HCT116 (cell line): ENCODE data around the gene TAGLN. TPM values are rescaled to one million over a fixed set of nuclear protein-coding genes. Genes with fewer than 3 reads are reported as not detected.

Experiments
- ATAC-seq: fragments of 200-7000 bp; cut with Tn5 transposase; 2 replicates; pipeline ENCODE4 v1.9.1; 2020; ENCODE audit warnings: mild to moderate bottlenecking, moderate library complexity
- BruUV-seq: library from RNA; stranded (reverse); fragments of 400-500 nt; replicated peaks from 2 replicates; lab custom pipeline; 2021; lab: Mats Ljungman, UMichigan
- CTCF ChIA-PET: fragments of 300-600 bp; sonication (Branson Sonifier 250); formaldehyde crosslinking; loops from one replicate; lab custom pipeline; 2021; ENCODE audit warnings: antibody characterized with exemption; lab: Charles Lee
- POLR2A ChIA-PET: fragments of 300-600, 350-600 bp; sonication (Branson Sonifier 250); formaldehyde crosslinking; loops from one replicate; lab custom pipeline; 2021; ENCODE audit warnings: antibody characterized with exemption; lab: Charles Lee
- RAD21 ChIA-PET, 2 experiments: fragments of 300-600 bp; sonication (Branson Sonifier 250); formaldehyde crosslinking; loops; one replicate each; lab custom pipeline; 2023; ENCODE audit warnings: low total read pairs in 2 of 2; ENCODE audit not compliant: uncharacterized antibody in 2 of 2, unreplicated experiment in 2 of 2, low non-redundant PET in 1 of 2; lab: Charles Lee
- DNase-seq: peaks from one replicate; pipeline ENCODE4 v3.0.0-alpha.2; 2010; ENCODE audit warnings: low read depth, low spot score
- H2AFZ ChIP-seq: fragments of 200-600 bp; shearing (Covaris generic), sonication (generic); 2 replicates; pipeline ENCODE4 v1.6.1; 2017; ENCODE audit warnings: low read depth, mixed run types, mixed read lengths, antibody characterized with exemption, low read length; ENCODE audit not compliant: poor library complexity, severe bottlenecking
- H3K27ac ChIP-seq: 2 replicates; pipeline ENCODE4 v1.5.1; 2012; ENCODE audit warnings: low read depth, low read length
- H3K27me3 ChIP-seq: fragments of 200-600 bp; sonication (generic); 2 replicates; pipeline ENCODE4 v1.6.1; 2016; ENCODE audit warnings: mixed run types, low read length, mixed read lengths; ENCODE audit not compliant: insufficient read depth
- H3K36me3 ChIP-seq, 2 experiments: fragments of 200-500 bp in 1 of 2; fragments of 200-600 bp in 1 of 2; sonication (Bioruptor generic) in 1 of 2; sonication (generic) in 1 of 2; 2 replicates each; pipeline versions ENCODE4 v1.5.1 to v1.6.1; 2014 to 2016; ENCODE audit warnings: low read length in 2 of 2, inconsistent platforms in 1 of 2, mixed read lengths in 1 of 2, mixed run types in 1 of 2; ENCODE audit not compliant: insufficient read depth in 2 of 2, control insufficient read depth in 1 of 2
- H3K4me1 ChIP-seq, 2 experiments: fragments of 200-600 bp in 1 of 2; sonication (generic) in 1 of 2; 2 replicates each; pipeline versions ENCODE4 v1.5.1 to v1.6.1; 2012 to 2017; ENCODE audit warnings: low read length in 2 of 2, inconsistent platforms in 1 of 2, mild to moderate bottlenecking in 1 of 2, mixed read lengths in 1 of 2, mixed run types in 1 of 2, moderate library complexity in 1 of 2; ENCODE audit not compliant: insufficient read depth in 2 of 2, control insufficient read depth in 1 of 2
- H3K4me2 ChIP-seq: fragments of 200-600 bp; sonication (generic); 2 replicates; pipeline ENCODE4 v1.6.1; 2017; ENCODE audit warnings: mixed run types, low read length, mixed read lengths
- H3K4me3 ChIP-seq, 2 experiments: fragments of 200-600 bp in 1 of 2; sonication (generic) in 1 of 2; replicated peaks in 1 of 2; 2 replicates each; pipeline ENCODE4 v1.5.1; 2011 to 2016; ENCODE audit warnings: low read length in 2 of 2, control low read depth in 1 of 2, low read depth in 1 of 2, mild to moderate bottlenecking in 1 of 2, mixed read lengths in 1 of 2, mixed run types in 1 of 2
- H3K79me2 ChIP-seq: fragments of 200-600 bp; sonication (generic); 2 replicates; pipeline ENCODE4 v1.6.1; 2017; ENCODE audit warnings: mild to moderate bottlenecking, mixed run types, low read length, moderate library complexity, mixed read lengths; ENCODE audit not compliant: insufficient read depth
- H3K9ac ChIP-seq: fragments of 200-600 bp; sonication (generic); 2 replicates; pipeline ENCODE4 v1.6.1; 2016; ENCODE audit warnings: low read length, mixed read lengths
- H3K9me2 ChIP-seq: fragments of 200-600 bp; sonication (generic), shearing (Covaris generic); 2 replicates; pipeline ENCODE4 v1.6.1; 2017; ENCODE audit warnings: mixed run types, mild to moderate bottlenecking, moderate library complexity; ENCODE audit not compliant: insufficient read depth
- H3K9me3 ChIP-seq, 2 experiments: fragments of 200-500 bp in 1 of 2; fragments of 200-600 bp in 1 of 2; sonication (Bioruptor generic) in 1 of 2; sonication (generic) in 1 of 2; 2 replicates each; pipeline ENCODE4 v1.6.1; 2014 to 2017; ENCODE audit warnings: low read length in 2 of 2, mixed read lengths in 2 of 2, inconsistent platforms in 1 of 2, low read depth in 1 of 2, mild to moderate bottlenecking in 1 of 2, mixed run types in 1 of 2, moderate library complexity in 1 of 2; ENCODE audit not compliant: control insufficient read depth in 1 of 2, insufficient read depth in 1 of 2
- H4K20me1 ChIP-seq: fragments of 200-600 bp; sonication (generic), shearing (Covaris generic); 2 replicates; pipeline ENCODE4 v1.6.1; 2017; ENCODE audit warnings: mixed run types, mild to moderate bottlenecking, moderate library complexity; ENCODE audit not compliant: insufficient read depth
- ATF3 ChIP-seq: IDR thresholded peaks from 2 replicates; pipeline ENCODE4 v1.6.1; 2012
- CBX3 ChIP-seq: IDR thresholded peaks from 2 replicates; pipeline ENCODE4 v1.6.1; 2012; ENCODE audit warnings: low read depth
- CEBPB ChIP-seq: IDR thresholded peaks from 2 replicates; pipeline ENCODE4 v1.6.1; 2012; ENCODE audit warnings: low read depth
- EGR1 ChIP-seq: IDR thresholded peaks from 2 replicates; pipeline ENCODE4 v1.6.1; 2012; ENCODE audit warnings: low read depth
- ELF1 ChIP-seq: IDR thresholded peaks from 2 replicates; pipeline ENCODE4 v1.6.1; 2012; ENCODE audit warnings: low read depth, borderline replicate concordance
- EZH2phosphoT487 ChIP-seq: fragments of 200-600 bp; IDR thresholded peaks from 2 replicates; pipeline ENCODE4 v1.6.1; 2018; ENCODE audit warnings: antibody characterized with exemption, borderline replicate concordance
- JUND ChIP-seq: IDR thresholded peaks from 2 replicates; pipeline ENCODE4 v1.6.1; 2012
- POLR2A ChIP-seq: IDR thresholded peaks from 2 replicates; pipeline ENCODE4 v1.7.0; 2011; ENCODE audit warnings: borderline replicate concordance; ENCODE audit not compliant: insufficient read depth, insufficient read length; ENCODE audit errors: extremely low read depth
- RAD21 ChIP-seq: IDR thresholded peaks from 2 replicates; pipeline ENCODE4 v1.6.1; 2012; ENCODE audit warnings: low read depth, mild to moderate bottlenecking
- REST ChIP-seq: IDR thresholded peaks from 2 replicates; pipeline ENCODE4 v1.6.1; 2012; ENCODE audit warnings: low read depth
- SIN3A ChIP-seq: IDR thresholded peaks from 2 replicates; pipeline ENCODE4 v1.6.1; 2012; ENCODE audit warnings: low read depth
- SRF ChIP-seq: IDR thresholded peaks from 2 replicates; pipeline ENCODE4 v1.6.1; 2012; ENCODE audit warnings: low read depth
- TCF7L2 ChIP-seq: IDR thresholded peaks from 2 replicates; pipeline ENCODE4 v1.7.0; 2011; ENCODE audit warnings: borderline replicate concordance, inconsistent platforms; ENCODE audit not compliant: insufficient read depth, insufficient read length; ENCODE audit errors: extremely low read depth
- ZFX ChIP-seq: fragments of 450-650 bp; IDR thresholded peaks from 2 replicates; pipeline ENCODE4 v1.6.1; 2017
- intact Hi-C: fragments of 100-400 bp; cut with micrococcal nuclease; formaldehyde crosslinking; loops from 2 replicates; pipeline ENCODE4 v1.10.0; 2022
- total RNA-seq: library from RNA; stranded (reverse); gene quantifications from one replicate; pipeline ENCODE4 v1.2.1, GENCODE V29; 2021; ENCODE audit not compliant: unreplicated experiment
- TF ChIP-seq, protein P1 (sequence below): IDR thresholded peaks from 2 replicates; pipeline ENCODE4 v1.6.1; 2011; ENCODE audit warnings: mild to moderate bottlenecking, low read length, moderate library complexity; ENCODE audit not compliant: insufficient replicate concordance; ENCODE audit errors: extremely low read depth

TAGLN gene
- total RNA-seq, 1 experiment from 2014 or later, result 10.0 TPM

GRCh38 chr11:117159892-117160291, 39.3 kb upstream of the TAGLN start:
- H3K4me3 ChIP-seq, result no peak overlapping the region
- no TSS peak for BruUV-seq
- ATAC-seq (no peak), DNase-seq (no peak)
- H3K36me3 ChIP-seq, result peaks cover 42 to 52% of the 10 kb centered on the region in 2 experiments
- H3K27ac ChIP-seq, result no peak overlapping the region
- H3K9me2 ChIP-seq, result no peaks in the 10 kb centered on the region
- H3K9ac ChIP-seq, result no peak overlapping the region
- intact Hi-C loops, result no loop called here
- peaks cover 82% of the 10 kb centered on the region for H3K79me2 ChIP-seq
- ChIA-PET POLR2A (no interaction called here), CTCF (no interaction called here), RAD21 (no interaction called here)
- no peaks in the 10 kb centered on the region for H4K20me1 ChIP-seq
- no peaks in the 10 kb centered on the region for H3K4me1 ChIP-seq
- no peaks in the 10 kb centered on the region for H3K9me3 ChIP-seq
- H3K4me2 ChIP-seq, result no peak overlapping the region
- TF ChIP-seq POLR2A (no peak), ELF1 (no peak), SIN3A (no peak), CBX3 (no peak), TCF7L2 (no peak), REST (no peak)
- no peaks in the 10 kb centered on the region for H3K27me3 ChIP-seq
- no peak overlapping the region for H2AFZ ChIP-seq

GRCh38 chr11:117160826-117161225, 38.3 kb upstream of the TAGLN start:
- no peaks in the 10 kb centered on the region for H3K9me2 ChIP-seq
- no peak overlapping the region for H3K9ac ChIP-seq
- no peak overlapping the region for H3K4me2 ChIP-seq
- TF ChIP-seq, protein P1, sequence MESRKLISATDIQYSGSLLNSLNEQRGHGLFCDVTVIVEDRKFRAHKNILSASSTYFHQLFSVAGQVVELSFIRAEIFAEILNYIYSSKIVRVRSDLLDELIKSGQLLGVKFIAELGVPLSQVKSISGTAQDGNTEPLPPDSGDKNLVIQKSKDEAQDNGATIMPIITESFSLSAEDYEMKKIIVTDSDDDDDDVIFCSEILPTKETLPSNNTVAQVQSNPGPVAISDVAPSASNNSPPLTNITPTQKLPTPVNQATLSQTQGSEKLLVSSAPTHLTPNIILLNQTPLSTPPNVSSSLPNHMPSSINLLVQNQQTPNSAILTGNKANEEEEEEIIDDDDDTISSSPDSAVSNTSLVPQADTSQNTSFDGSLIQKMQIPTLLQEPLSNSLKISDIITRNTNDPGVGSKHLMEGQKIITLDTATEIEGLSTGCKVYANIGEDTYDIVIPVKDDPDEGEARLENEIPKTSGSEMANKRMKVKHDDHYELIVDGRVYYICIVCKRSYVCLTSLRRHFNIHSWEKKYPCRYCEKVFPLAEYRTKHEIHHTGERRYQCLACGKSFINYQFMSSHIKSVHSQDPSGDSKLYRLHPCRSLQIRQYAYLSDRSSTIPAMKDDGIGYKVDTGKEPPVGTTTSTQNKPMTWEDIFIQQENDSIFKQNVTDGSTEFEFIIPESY, result no peak
- no peak for TF ChIP-seq JUND
- no peak for TF ChIP-seq EZH2phosphoT487
- no peak for TF ChIP-seq SRF
- TF ChIP-seq CEBPB, result no peak
- no peak for TF ChIP-seq ATF3
- no peak for TF ChIP-seq ZFX
- TF ChIP-seq RAD21, result no peak
- TF ChIP-seq POLR2A, result no peak
- no peak for TF ChIP-seq EGR1
- no peak for TF ChIP-seq ELF1
- no peak overlapping the region for H2AFZ ChIP-seq
- BruUV-seq, result no TSS peak
- no peak overlapping the region for H3K27ac ChIP-seq
- H4K20me1 ChIP-seq, result no peaks in the 10 kb centered on the region
- DNase-seq, result no peak
- ChIA-PET POLR2A (no interaction called here), CTCF (no interaction called here), RAD21 (no interaction called here)
- H3K79me2 ChIP-seq, result peaks cover 78% of the 10 kb centered on the region
- intact Hi-C loops, result no loop called here
- H3K27me3 ChIP-seq, result no peaks in the 10 kb centered on the region
- no peaks in the 10 kb centered on the region for H3K9me3 ChIP-seq
- no peak for ATAC-seq
- H3K4me1 ChIP-seq, result no peaks in the 10 kb centered on the region
- H3K36me3 ChIP-seq, result peaks cover 43 to 54% of the 10 kb centered on the region in 2 experiments
- H3K4me3 ChIP-seq, result no peak overlapping the region
